ENCODE results near the gene RILPL1. TPM values are rescaled to one million over a fixed set of nuclear protein-coding genes. Genes with fewer than 3 reads are reported as not detected.
"Not testable (repeated sequence)": the region's sequence is repeated elsewhere in the genome, so short reads cannot be mapped to it uniquely, and the experiment has no call there.

Gene RILPL1
- total RNA-seq, 1 experiment from 2014 or later = 8.5 TPM

DNA sequence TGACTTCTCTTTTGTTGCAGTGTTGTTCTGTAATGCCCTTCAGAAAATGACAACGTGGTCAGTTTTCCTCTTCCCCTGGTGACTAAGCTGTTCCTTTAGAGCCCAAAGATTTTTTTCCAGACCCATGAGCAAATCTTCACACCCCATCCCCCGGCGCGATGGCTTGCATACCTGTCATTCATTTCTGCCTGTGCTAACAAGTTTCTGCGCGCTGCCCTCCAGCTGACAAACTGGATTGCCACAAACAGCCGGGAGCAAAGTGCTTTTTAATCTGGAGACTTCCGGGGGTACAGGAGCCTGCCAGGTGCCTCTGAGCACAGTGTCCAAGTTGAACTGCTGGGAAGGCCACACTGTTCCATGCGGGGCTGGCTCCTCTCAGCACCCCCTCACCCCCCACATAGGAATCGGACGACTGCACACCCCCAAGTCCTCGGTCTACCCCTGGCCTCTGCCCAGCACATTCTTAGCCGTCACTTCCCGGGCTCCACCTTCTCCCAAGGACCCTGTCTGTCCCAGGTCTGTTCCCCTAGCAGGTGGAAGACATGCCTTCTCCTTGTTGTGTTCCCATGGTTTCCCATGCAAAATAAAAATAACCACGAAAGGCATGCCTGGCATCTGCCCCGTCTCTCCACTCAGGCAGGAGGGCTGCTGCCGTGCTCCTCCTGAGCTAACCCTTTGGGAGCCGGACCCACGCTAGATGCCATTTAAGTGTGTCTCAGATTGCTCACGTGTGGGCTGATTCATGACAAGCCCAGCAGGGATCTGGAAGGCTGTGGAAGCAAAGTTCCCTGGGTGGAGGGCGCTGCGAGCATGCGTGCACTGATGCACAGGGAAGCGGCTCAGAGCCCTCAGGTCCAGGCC lies 14.1 kb downstream of the RILPL1 start:
- no peak overlapping the region for H3K4me3 ChIP-seq
- H3K4me1 ChIP-seq = no peaks in the 10 kb centered on the region
- no peaks in the 10 kb centered on the region for H3K27me3 ChIP-seq
- H3K9me3 ChIP-seq (replicated peaks) = no peaks in the 10 kb centered on the region
- no peak overlapping the region for H3K27ac ChIP-seq
- no peak for DNase-seq
- peaks cover 14% of the 10 kb centered on the region for H3K36me3 ChIP-seq

- Histone ChIP-seq H3K36me3 (peaks cover 14% of the 10 kb centered on the region), H3K9me3 (replicated peaks) (no peaks in the 10 kb centered on the region), H3K27ac (no peak overlapping the region), H3K4me1 (no peaks in the 10 kb centered on the region), H3K4me3 (no peak overlapping the region), H3K27me3 (no peaks in the 10 kb centered on the region)
- DNase-seq = no peak
Measured at GRCh38 chr12:123516216-123516780, 17.2 kb downstream of the RILPL1 start.

- H3K4me1 ChIP-seq, H3K27me3 ChIP-seq, H3K36me3 ChIP-seq: not testable (repeated sequence)
Measured at GRCh38 chr12:123514582-123515221, 18.8 kb downstream of the RILPL1 start.

GRCh38 chr12:123513805-123514204 lies 19.7 kb downstream of the RILPL1 start:
- DNase-seq = no peak
- H3K4me1 ChIP-seq = no peaks in the 10 kb centered on the region
- no peak overlapping the region for H3K4me3 ChIP-seq
- H3K27me3 ChIP-seq = no peaks in the 10 kb centered on the region
- H3K9me3 ChIP-seq (replicated peaks) = no peaks in the 10 kb centered on the region
- no peak overlapping the region for H3K27ac ChIP-seq
- peaks cover 7% of the 10 kb centered on the region for H3K36me3 ChIP-seq

More at GRCh38 chr12:123514582-123515221, 18.8 kb downstream of the RILPL1 start:
- not testable (repeated sequence) for H3K9me3 ChIP-seq (replicated peaks); DNase-seq; H3K4me3 ChIP-seq; H3K27ac ChIP-seq

DNA sequence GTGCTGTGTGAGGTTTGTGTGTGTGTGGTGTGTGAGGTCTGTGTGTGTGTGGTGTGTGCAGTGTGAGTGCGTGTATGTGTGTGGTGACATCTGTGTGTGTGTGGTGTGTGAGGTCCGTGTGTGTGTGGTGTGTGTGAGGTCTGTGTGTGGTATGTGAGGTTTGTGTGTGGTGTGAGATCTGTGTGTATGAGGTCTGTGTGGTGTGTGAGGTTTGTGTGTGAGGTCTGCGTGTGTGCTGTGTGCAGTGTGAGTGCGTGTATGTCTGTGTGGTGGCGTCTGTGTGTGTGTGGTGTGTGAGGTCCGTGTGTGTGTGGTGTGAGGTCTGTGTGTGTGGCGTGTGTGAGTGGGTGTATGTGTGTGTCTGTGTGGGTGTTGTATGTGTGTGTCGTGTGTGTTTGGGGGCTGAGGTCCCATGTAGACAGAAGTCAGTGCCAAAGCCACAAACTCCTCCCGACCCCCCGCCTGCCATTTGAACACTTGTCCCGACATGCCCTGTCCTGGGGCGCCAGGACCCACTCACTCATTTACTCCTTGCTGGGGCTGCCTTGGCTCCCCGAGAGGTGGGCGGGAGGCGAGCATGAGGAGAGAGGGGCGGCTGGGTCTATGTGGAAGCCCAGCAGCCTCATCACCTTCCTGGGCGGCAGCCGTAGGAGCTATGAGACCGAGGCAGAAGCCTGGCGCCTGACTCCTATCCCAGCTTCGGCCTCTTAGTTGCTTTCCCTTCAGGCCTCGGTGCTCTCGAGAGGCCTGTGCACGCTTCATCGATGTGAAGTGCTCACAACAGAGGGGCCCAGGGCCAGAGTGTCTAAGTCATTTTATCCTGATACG lies 20.5 kb downstream of the RILPL1 start:
- no peak for DNase-seq
- no peaks in the 10 kb centered on the region for H3K27me3 ChIP-seq
- H3K9me3 ChIP-seq (replicated peaks) = no peaks in the 10 kb centered on the region
- peaks cover 7% of the 10 kb centered on the region for H3K36me3 ChIP-seq
- H3K4me3 ChIP-seq = no peak overlapping the region
- no peaks in the 10 kb centered on the region for H3K4me1 ChIP-seq
- H3K27ac ChIP-seq = no peak overlapping the region

DNA sequence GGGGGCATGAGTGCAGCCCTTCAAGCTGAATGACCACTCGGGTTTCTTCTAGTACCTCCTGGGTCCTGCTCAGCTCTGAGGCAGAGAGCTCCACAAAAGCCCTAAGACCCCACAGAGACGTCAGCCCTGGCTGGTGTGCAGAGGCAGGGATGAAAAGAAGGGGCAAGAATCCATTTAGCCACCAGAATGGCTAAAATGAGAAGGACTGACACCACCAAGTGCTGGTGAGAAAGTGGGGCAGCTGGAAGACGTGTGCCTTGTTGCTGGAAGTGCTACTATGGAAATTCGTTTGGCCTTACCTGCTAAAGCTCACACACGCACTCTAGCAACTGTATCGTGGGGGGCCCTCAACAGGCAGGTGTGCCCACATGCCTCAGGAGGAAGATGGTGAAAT lies 26.7 kb downstream of the RILPL1 start:
- H3K27ac ChIP-seq = no peak overlapping the region
- no peaks in the 10 kb centered on the region for H3K9me3 ChIP-seq (replicated peaks)
- H3K4me3 ChIP-seq = no peak overlapping the region
- H3K27me3 ChIP-seq = no peaks in the 10 kb centered on the region
- no peaks in the 10 kb centered on the region; the same call in 1 of the 2 replicates for H3K36me3 ChIP-seq
- DNase-seq = no peak
- H3K4me1 ChIP-seq = no peaks in the 10 kb centered on the region

- H3K4me1 ChIP-seq = no peaks in the 10 kb centered on the region
- no peak overlapping the region for H3K27ac ChIP-seq
- H3K9me3 ChIP-seq (replicated peaks) = no peaks in the 10 kb centered on the region
- no peak for DNase-seq
- H3K4me3 ChIP-seq = no peak overlapping the region
- no peaks in the 10 kb centered on the region for H3K27me3 ChIP-seq
- no peaks in the 10 kb centered on the region; the same call in 1 of the 2 replicates for H3K36me3 ChIP-seq
Measured at GRCh38 chr12:123506059-123506842, 27.3 kb downstream of the RILPL1 start.

DNA sequence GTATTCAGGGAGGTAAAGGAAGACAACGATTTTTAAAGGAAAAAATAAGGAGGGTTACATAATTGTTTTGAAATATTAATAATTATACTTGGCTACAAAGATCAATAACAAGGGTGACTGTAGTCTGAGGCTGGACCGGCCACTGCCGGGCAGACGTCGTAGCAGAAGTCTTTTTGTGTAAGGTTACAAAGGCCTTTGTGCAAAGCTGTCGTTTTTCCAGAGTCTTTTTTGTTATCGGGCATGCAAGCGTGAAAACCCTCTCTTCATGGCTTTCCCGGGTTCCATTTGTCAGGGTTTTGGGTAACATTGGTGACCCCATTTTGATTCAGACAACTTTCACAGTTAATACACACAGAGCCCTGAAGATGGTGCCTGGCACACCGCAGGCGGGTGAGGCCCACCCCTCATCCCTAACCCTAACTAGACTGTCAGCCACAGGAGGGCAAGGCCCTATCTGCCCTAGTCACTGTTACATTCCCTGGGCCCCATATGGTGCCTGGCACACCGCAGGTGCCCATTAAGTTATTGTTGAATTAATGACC lies 31.3 kb downstream of the RILPL1 start:
- no peak for DNase-seq
- Histone ChIP-seq H3K27me3 (no peaks in the 10 kb centered on the region), H3K4me3 (no peak overlapping the region), H3K36me3 (no peaks in the 10 kb centered on the region), H3K4me1 (no peaks in the 10 kb centered on the region), H3K9me3 (replicated peaks) (no peaks in the 10 kb centered on the region), H3K27ac (no peak overlapping the region)

DNA sequence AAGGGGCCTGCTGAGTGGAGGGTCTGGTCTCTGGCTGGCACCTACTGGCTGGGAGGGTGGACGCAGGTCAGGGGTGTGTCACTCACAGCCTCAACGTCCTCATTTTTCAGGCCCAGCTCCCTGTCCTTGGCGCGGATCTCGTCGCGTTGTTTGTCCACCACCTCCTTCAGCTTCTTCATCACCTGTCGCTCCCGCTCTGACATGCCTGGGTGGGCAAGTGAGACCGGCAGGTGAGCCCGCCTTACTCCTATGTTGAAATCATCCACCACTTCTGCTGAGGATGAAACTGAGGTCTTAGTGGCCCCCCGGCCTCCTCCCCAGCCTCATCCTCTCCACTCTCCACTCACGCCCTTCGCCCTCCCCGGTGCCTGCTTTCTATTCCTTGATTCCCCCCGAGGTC lies 34.2 kb downstream of the RILPL1 start:
- DNase-seq = no peak
- Histone ChIP-seq H3K9me3 (replicated peaks) (no peaks in the 10 kb centered on the region), H3K4me3 (no peak overlapping the region), H3K4me1 (peaks cover 4% of the 10 kb centered on the region; the same call in 1 of the 2 replicates), H3K27ac (no peak overlapping the region), H3K36me3 (no peaks in the 10 kb centered on the region), H3K27me3 (no peaks in the 10 kb centered on the region)

DNA sequence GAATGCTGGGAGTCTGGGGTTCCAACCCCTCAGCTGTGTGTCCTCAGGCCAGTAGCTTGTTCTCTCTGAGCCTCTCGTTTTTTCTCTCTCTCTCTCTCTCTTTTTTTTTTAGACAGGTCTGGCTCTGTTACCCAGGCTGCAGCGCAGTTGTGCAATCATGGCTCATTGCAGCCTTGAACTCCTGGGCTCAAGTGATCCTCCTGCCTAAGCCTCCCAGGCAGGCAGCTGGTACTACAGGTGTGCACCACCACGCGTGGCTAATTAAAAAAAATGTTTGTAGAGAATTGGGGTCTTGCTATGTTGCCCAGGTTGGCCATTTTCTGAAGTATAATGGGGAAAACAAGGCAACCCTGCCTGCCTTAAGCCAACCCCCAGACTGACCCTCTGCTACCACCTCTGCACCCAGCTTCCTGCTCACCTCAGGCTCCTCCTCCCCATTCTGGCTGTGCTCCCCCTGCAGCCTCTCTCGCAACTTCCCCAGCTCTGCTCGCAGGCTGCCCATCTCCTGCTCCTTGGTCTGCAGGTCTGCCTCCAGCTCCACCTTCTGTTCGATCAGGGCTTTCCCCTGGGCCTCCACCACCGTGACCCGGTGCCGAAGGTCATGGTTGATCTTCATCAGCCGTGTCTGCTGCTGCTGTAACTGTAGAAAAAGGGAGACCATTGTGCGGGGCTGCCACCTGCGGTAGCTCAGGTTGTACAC lies 35.2 kb downstream of the RILPL1 start:
- no peaks in the 10 kb centered on the region for H3K9me3 ChIP-seq (replicated peaks)
- DNase-seq = no peak
- H3K27ac ChIP-seq = no peak overlapping the region
- no peak overlapping the region for H3K4me3 ChIP-seq
- peaks cover 9% of the 10 kb centered on the region; the same call in 1 of the 2 replicates for H3K4me1 ChIP-seq
- H3K36me3 ChIP-seq = no peaks in the 10 kb centered on the region
- no peaks in the 10 kb centered on the region for H3K27me3 ChIP-seq

- Histone ChIP-seq H3K9me3 (replicated peaks) (no peaks in the 10 kb centered on the region), H3K27ac (no peak overlapping the region), H3K36me3 (no peaks in the 10 kb centered on the region), H3K27me3 (no peaks in the 10 kb centered on the region), H3K4me1 (peaks cover 16% of the 10 kb centered on the region), H3K4me3 (no peak overlapping the region)
- DNase-seq = no peak
Measured at GRCh38 chr12:123497065-123497464, 36.5 kb downstream of the RILPL1 start.

- H3K36me3 ChIP-seq = no peaks in the 10 kb centered on the region
- no peaks in the 10 kb centered on the region for H3K9me3 ChIP-seq (replicated peaks)
- H3K4me1 ChIP-seq = peaks cover 16% of the 10 kb centered on the region
- peak overlapping the region; percentile 59 for H3K27ac ChIP-seq
- H3K4me3 ChIP-seq = peak overlapping the region; percentile 40
- no peaks in the 10 kb centered on the region for H3K27me3 ChIP-seq
- DNase-seq = peak; percentile 61 to 72
Measured at GRCh38 chr12:123494124-123494851, 39.2 kb downstream of the RILPL1 start.
